Osteoblast (primary cell): ENCODE measurements around the gene RDH11. TPM values are rescaled to one million over a fixed set of nuclear protein-coding genes. Genes with fewer than 3 reads are reported as not detected.
A peak's percentile ranks its signal among the peaks of the same experiment; 100 is the strongest.

Source experiments
- DNase-seq: peaks from one replicate; pipeline ENCODE4 v3.0.0; 2011; ENCODE audit warnings: low spot score, mixed read lengths; ENCODE audit not compliant: insufficient read length; ENCODE audit errors: missing footprints
- H2AFZ ChIP-seq: 2 replicates; pipeline ENCODE4 v1.6.0; 2011; ENCODE audit warnings: mild to moderate bottlenecking, low read length
- H3K27ac ChIP-seq: 2 replicates; pipeline ENCODE4 v1.5.1; 2011; ENCODE audit warnings: mild to moderate bottlenecking, low read depth, low read length, moderate library complexity
- H3K27me3 ChIP-seq: 2 replicates; pipeline ENCODE4 v1.6.0; 2012; ENCODE audit warnings: mild to moderate bottlenecking, control low read depth, inconsistent platforms, low read length, moderate library complexity; ENCODE audit not compliant: insufficient read depth
- H3K36me3 ChIP-seq: 2 replicates; pipeline ENCODE4 v1.5.1; 2011; ENCODE audit warnings: mild to moderate bottlenecking, low read length, control low read depth, moderate library complexity; ENCODE audit not compliant: insufficient read depth
- H3K4me1 ChIP-seq: 2 replicates; pipeline ENCODE4 v1.5.1; 2011; ENCODE audit warnings: mild to moderate bottlenecking, low read length, control low read depth, moderate library complexity; ENCODE audit not compliant: insufficient read depth
- H3K4me2 ChIP-seq: 2 replicates; pipeline ENCODE4 v1.6.0; 2011; ENCODE audit warnings: mild to moderate bottlenecking, low read length; ENCODE audit not compliant: insufficient read depth
- H3K4me3 ChIP-seq: fragments of 200-600 bp; sonication (generic); 3 replicates; pipeline ENCODE4 v1.5.1; 2012; ENCODE audit warnings: mild to moderate bottlenecking, low read length, inconsistent platforms; ENCODE audit not compliant: insufficient read depth
- H3K79me2 ChIP-seq: 2 replicates; pipeline ENCODE4 v1.6.0; 2012; ENCODE audit warnings: mild to moderate bottlenecking, low read length, control low read depth, inconsistent platforms; ENCODE audit not compliant: insufficient read depth
- H3K9me3 ChIP-seq: 2 replicates; pipeline ENCODE4 v1.5.1; 2011; ENCODE audit warnings: low read depth, low read length, control low read depth
- H4K20me1 ChIP-seq: 2 replicates; pipeline ENCODE4 v1.6.0; 2012; ENCODE audit warnings: mild to moderate bottlenecking, low read length, control low read depth; ENCODE audit not compliant: insufficient read depth
- CTCF ChIP-seq: IDR thresholded peaks from 2 replicates; pipeline ENCODE4 v1.5.1; 2011; ENCODE audit warnings: mild to moderate bottlenecking, low read depth, low read length, moderate library complexity; ENCODE audit errors: extremely low read depth
- total RNA-seq: library from RNA; depleted of rRNA; stranded (reverse); fragments of >200 nt; gene quantifications from 2 replicates; pipeline ENCODE4 v1.2.3, GENCODE V29; 2012

Gene RDH11
- total RNA-seq, 1 donor = 143 TPM

GRCh38 chr14:67680121-67680602 lies 15.4 kb downstream of the RDH11 start:
- H2AFZ ChIP-seq = no peak overlapping the region
- peaks cover 14% of the 10 kb centered on the region for H4K20me1 ChIP-seq

GRCh38 chr14:67679006-67679405 lies 16.6 kb downstream of the RDH11 start:
- Histone ChIP-seq H3K4me1 (peaks cover 10% of the 10 kb centered on the region), H3K36me3 (peaks cover 27% of the 10 kb centered on the region), H3K27me3 (no peaks in the 10 kb centered on the region), H3K27ac (no peak overlapping the region), H3K4me3 (no peak overlapping the region), H3K79me2 (peaks cover 38% of the 10 kb centered on the region), H3K9me3 (no peaks in the 10 kb centered on the region), H2AFZ (no peak overlapping the region), H4K20me1 (peaks cover 14% of the 10 kb centered on the region), H3K4me2 (no peak overlapping the region)
- no peak for DNase-seq
- TF ChIP-seq CTCF = no peak

More at GRCh38 chr14:67680121-67680602, 15.4 kb downstream of the RDH11 start:
- H3K79me2 ChIP-seq = peaks cover 36% of the 10 kb centered on the region
- peak overlapping the region; percentile 72 for H3K27ac ChIP-seq
- H3K36me3 ChIP-seq = peaks cover 34% of the 10 kb centered on the region
- DNase-seq = peak; percentile 96
- H3K4me3 ChIP-seq = no peak overlapping the region
- H3K4me1 ChIP-seq = peaks cover 10% of the 10 kb centered on the region
- H3K27me3 ChIP-seq = no peaks in the 10 kb centered on the region
- no peak for TF ChIP-seq CTCF
- H3K9me3 ChIP-seq = no peaks in the 10 kb centered on the region
- peak overlapping the region; percentile 23 for H3K4me2 ChIP-seq

DNA sequence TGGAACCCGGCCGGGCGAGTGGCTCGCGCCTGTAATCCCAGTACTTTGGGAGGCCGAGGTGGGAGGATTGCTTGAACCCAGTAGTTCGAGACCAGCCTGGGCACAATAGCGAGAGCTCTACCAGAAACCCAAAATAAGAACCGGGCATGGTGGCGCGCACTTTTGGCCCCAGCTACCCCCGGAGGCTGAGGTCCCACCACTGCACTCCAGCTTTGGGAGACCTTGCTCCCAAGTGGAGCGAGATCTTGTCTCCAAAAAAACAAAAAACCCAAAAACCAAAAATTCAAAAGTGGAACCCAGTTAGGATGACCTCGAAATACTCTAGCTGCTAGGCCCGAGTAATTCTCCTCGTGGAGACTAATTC lies 20.4 kb downstream of the RDH11 start:
- Histone ChIP-seq H3K36me3 (peaks cover 20% of the 10 kb centered on the region), H3K79me2 (peaks cover 63% of the 10 kb centered on the region), H3K9me3 (no peaks in the 10 kb centered on the region), H3K27me3 (no peaks in the 10 kb centered on the region), H2AFZ (peak overlapping the region; percentile 99), H3K4me1 (peaks cover 16% of the 10 kb centered on the region), H4K20me1 (peaks cover 27% of the 10 kb centered on the region), H3K4me2 (peak overlapping the region; percentile 96), H3K4me3 (peak overlapping the region; percentile 95), H3K27ac (peak overlapping the region; percentile 98)
- no peak for DNase-seq
- TF ChIP-seq CTCF = no peak

DNA sequence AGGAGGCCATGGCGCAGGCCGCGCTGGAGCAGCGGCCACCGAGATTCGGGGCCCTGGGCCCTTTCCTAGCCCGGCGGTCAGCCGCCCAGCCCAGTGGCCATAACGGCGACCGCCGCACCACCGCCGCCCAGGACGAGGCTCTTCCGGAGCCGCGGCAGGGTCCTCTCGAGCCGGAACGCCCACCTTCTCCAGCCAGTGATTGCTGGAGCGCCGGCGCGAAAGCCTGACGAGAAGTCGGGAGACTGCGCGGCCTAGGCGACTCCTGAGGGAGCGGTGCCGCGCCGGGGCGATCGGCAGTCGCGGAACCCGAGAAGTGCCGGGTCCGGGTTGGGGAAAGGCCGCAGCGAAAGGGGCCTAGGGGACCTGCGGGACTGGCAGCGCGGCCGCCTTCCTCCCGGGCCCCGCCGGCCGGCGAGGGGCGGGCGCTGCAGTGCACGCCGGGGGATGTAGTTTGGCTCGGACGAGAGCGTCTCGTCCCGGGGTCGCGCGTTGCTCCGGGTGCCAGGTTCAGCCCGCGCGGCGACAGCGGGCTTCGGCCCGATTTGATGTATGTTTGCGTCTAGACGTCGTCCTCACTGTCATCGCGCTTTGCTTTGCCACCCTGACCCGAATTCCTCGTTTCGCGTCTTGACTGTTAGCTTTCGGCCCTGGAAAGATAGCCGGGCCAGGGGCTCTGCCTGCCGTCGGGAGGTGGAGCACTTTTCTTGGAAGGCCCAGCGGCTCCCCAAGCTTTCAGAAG lies 20.9 kb downstream of the RDH11 start, which contains the start of gene VTI1B:
VTI1B (minus strand) TSS at position 153 of the 739 bp plus-strand sequence; CDS start at position 10, 143 bp downstream.
- no peaks in the 10 kb centered on the region for H3K9me3 ChIP-seq
- H3K4me1 ChIP-seq = peaks cover 11% of the 10 kb centered on the region
- peak; percentile 13 for TF ChIP-seq CTCF
- H3K4me2 ChIP-seq = peak within 1 kb of the TSS; percentile 96
- H4K20me1 ChIP-seq = peaks cover 31% of the 10 kb centered on the region
- H3K4me3 ChIP-seq = peak within 1 kb of the TSS; percentile 95
- H2AFZ ChIP-seq = peak within 1 kb of the TSS; percentile 99
- no peaks in the 10 kb centered on the region for H3K27me3 ChIP-seq
- peak; percentile 95 for DNase-seq
- H3K36me3 ChIP-seq = peaks cover 20% of the 10 kb centered on the region
- peak within 1 kb of the TSS; percentile 98 for H3K27ac ChIP-seq
- H3K79me2 ChIP-seq = peaks cover 69% of the 10 kb centered on the region
